GM18873 (cell line): Measurements from ENCODE around the gene FAM117A.

Experiments used
- ATAC-seq: cut with Tn5 transposase; IDR thresholded peaks from one replicate; pipeline ENCODE4 v1.9.1; 2021; ENCODE audit warnings: mild to moderate bottlenecking, moderate library complexity, moderate number of reproducible peaks; ENCODE audit not compliant: unreplicated experiment, low FRiP score

The FAM117A gene

GRCh38 chr17:49715216-49715615, 48.7 kb downstream of the FAM117A start:
- no peak for ATAC-seq

DNA sequence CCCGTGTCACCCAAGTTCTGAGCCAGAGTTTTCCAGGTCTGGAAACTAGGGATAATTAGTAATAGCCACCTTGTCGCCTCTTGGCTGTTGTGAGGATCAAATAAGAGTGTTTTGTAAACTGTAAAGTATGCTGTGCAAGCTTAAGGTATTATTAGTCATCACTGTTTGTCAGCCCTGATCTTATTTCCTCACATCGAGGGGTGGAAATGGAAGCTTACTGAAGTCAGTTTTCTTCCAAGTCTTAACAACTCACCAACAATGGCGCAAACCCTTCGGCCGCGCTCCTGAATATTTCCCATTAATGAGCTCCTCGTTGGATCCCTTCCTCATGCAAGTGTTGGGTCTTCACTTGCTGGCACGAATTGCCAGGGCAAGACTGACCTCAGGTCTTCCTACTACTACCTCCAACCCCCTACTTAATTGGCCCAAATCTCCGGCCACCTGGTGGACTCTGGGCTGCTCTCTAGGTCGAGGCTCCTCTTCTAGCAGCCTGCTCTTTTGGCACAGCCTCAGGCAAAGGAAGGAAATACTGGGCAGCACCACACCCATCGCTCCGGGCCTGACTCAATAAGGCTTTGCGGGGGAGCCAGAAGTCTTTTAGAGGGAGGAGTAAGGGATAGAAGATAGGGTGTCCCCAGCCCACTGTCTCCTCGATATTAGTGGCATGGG, 55.3 kb downstream of the FAM117A start:
- ATAC-seq, result no peak

GRCh38 chr17:49707608-49708514, 56.1 kb downstream of the FAM117A start, which contains the start of gene SLC35B1:
TSS of gene SLC35B1 (minus strand) at chr17:49707964. CDS start at chr17:49707833, 131 bp downstream.
- ATAC-seq, result peak; percentile 92

- no peak for ATAC-seq
Observed at GRCh38 chr17:49707246-49707607, 56.7 kb downstream of the FAM117A start.

- no peak for ATAC-seq
Observed at GRCh38 chr17:49705254-49705653, 58.7 kb downstream of the FAM117A start.

GRCh38 chr17:49703557-49704277, 60.2 kb downstream of the FAM117A start:
- ATAC-seq, result no peak

- no peak for ATAC-seq
Observed at GRCh38 chr17:49700960-49701359, 63.0 kb downstream of the FAM117A start.

- ATAC-seq, result no peak
Observed at GRCh38 chr17:49699966-49700575, 63.9 kb downstream of the FAM117A start.

GRCh38 chr17:49698005-49698404, 65.9 kb downstream of the FAM117A start:
- ATAC-seq, result no peak

DNA sequence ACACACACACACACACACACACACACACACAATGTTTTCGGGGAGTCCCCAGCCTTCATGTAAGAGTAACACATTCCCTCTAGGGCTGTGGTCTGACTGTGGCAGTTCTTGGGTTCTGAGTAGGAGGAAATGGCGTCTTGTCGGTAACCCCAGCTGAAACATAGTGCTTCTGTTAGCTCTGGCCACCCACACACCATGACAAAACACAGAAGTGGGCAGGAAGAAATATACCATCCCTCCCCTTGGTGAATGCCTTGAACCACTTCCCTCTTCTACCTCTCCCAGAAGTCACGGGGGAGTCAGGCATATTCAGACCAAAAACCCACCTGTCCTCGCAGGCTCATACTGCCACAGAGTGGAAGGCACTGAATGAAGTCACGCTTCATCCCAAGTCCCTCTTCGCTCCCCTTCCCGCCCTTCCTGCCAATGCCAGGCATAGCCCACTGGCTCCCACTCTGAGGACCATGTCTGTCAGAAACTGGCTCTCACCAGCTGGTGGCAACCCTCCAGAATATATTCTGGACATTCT, 67.6 kb downstream of the FAM117A start:
- ATAC-seq, result no peak

- no peak for ATAC-seq
Observed at GRCh38 chr17:49695698-49696232, 68.2 kb downstream of the FAM117A start.

DNA sequence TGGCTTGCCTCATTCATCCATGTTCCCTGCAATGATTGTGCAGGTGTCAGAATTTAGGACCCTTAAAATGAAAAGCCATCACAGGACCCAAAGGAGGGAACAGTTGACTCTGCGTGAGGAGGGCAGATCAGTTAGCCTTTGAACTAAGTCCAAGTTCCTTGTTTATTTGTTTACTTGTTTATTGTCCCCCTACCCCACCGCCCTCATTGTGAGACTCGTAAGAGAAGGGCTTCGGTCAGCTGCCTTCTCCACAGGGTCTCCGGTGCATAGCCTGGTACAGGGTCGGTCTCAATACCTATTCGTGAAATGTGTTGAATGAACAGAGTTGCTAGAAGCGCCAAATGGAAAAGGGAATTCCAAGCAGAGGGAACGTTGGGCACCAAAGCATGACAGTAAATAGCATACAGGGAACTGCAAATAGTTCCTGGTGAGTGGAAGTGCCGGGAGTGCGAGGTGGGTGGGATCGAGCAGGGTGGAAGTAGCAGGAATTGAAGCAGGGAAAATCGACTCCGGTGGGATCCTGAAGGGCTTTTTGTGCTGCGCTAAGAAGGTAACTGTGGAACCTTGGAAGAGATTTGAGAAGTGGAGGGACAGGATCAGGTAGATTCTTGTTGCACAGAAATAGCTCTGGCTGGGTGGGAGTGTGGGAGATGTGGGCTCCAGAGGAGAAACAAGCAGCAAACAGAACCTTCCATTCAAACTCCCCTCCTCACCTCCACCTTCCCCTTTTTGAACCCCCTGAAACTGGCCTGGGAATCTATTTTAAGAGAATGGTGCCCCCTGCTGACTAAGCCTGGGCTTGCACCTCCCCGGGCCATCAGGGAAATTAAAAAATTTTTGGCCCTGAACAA, 68.9 kb downstream of the FAM117A start:
- no peak for ATAC-seq

DNA sequence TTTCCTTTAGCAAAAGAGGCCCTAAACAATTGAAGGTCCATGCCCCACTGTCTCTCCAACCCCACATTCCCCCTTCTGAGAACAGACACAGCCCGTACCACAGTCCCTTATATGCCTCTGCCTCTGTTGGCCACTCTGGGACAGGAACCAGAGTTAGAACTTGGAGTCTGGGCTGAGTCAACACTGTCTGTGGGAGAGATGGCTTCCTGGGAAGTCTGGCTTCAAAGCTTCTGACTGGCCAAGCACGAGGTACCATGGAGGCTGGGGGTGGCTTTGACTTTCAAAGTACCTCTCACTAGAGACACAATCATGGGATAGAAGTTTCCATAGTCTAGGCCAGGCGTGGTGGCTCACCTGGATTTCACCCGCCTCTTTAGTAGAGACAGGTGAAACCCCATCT, 71.2 kb downstream of the FAM117A start:
- no peak for ATAC-seq

DNA sequence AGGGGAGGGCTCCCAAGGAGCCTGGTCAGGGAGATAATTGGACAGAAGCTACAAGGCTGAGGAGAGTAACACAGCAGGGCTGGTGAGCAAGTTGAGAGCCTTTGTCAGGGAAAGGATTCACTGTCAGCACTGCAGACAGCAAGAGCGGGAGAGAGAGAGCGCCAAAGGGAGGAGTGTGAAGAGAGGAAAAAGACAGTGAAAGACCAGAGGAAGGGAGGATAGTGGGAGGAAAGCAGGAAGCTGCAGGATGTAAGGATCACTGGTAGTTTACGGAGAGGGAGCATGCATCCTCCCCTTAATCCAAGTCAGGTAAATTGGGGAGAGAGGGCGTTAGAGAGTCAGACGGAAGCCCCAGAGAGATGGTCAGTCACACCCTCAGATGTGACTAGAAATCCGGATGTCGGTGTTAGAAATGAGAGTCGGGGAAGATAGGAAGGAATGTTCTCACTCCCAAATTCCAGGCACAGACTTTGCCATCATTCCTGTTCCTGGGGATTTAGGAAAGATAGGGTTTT, 72.2 kb downstream of the FAM117A start:
- no peak for ATAC-seq

DNA sequence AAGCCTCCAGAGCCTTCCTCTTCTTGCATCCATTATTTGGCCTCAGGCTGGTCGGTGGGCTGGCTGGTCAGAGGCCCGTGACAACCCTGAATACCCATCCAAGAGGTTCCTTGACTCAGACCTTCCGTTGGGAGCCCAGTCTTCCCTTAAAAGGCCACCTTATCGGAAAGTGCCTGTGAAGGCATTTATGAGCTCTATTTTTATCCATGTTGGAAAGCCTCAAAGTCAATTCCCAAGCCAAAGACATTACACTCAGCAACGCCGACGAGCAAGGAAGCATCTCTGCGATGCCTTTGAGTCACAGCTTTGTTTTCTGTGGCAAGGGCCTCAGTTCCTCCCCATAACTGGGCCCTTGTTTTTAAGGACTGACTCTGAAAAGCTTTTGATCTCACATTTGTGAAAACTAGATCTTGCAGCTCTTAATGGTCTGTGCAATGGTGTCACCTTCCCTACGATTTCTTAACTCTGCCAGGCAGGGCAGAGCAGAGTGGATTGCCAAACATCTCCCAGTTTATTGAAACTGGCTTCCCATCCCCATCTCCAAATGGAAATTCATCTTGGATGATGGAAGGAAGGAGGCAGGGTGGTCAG, 72.8 kb downstream of the FAM117A start:
- ATAC-seq, result no peak

- ATAC-seq, result no peak
Observed at GRCh38 chr17:49690256-49690655, 73.7 kb downstream of the FAM117A start.

DNA sequence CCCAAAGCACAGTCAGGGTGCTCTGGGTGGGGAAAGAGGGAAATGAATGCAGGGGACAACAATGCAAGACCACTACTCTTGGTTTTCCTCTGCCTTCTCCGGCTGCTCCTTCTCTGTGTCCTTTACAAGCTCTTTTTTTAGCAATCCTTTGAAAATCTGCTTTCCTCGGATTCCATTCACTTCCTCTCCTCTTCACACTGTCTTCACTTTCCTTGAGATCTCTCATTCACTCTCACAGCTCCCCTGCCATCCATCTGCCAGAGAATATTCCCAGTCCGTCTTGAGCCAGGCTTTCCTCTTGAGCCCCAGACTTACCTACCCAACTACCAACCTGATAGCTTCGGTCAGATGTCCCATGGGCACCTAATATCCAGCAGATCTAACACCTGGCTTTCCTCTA, 75.1 kb downstream of the FAM117A start:
- no peak for ATAC-seq

- ATAC-seq, result no peak
Observed at GRCh38 chr17:49687878-49688491, 75.9 kb downstream of the FAM117A start.
